Heart left ventricle (tissue), 16 donors: ENCODE results near the gene ARHGAP15. TPM values are rescaled to one million over a fixed set of nuclear protein-coding genes. Genes with fewer than 3 reads are reported as not detected.

ENCODE experiments used
- ATAC-seq, 4 donors: fragments of 200-7000 bp; cut with Tn5 transposase; one replicate each; pipeline ENCODE4 v1.9.1; 2020 to 2022; ENCODE audit warnings: moderate library complexity in 4 of 4, mild to moderate bottlenecking in 3 of 4, moderate number of reproducible peaks in 1 of 4
- DNase-seq, 5 donors: peaks; one replicate each; pipeline ENCODE4 v3.0.0-alpha.2; 2020
- H3K27ac ChIP-seq, 12 donors: fragments of 200-600 bp; sonication (generic) in 4 of 12; one replicate each; pipeline versions ENCODE4 v1.5.0 to v1.8.0; 2016 to 2022; ENCODE audit warnings: mild to moderate bottlenecking in 2 of 12
- H3K27me3 ChIP-seq, 9 donors: fragments of 200-600 bp; sonication (generic) in 2 of 9; one replicate each; pipeline versions ENCODE4 v1.5.1 to v1.8.0; 2016 to 2022; ENCODE audit warnings: mild to moderate bottlenecking in 3 of 9
- H3K36me3 ChIP-seq, 9 donors: fragments of 200-600 bp; sonication (generic) in 2 of 9; one replicate each; pipeline versions ENCODE4 v1.5.0 to v1.8.0; 2018 to 2022; ENCODE audit warnings: mild to moderate bottlenecking in 2 of 9
- H3K4me1 ChIP-seq, 12 donors: fragments of 200-600 bp; sonication (generic) in 4 of 12; one replicate each; pipeline versions ENCODE4 v1.5.0 to v1.8.0; 2016 to 2022; ENCODE audit warnings: mild to moderate bottlenecking in 3 of 12
- H3K4me3 ChIP-seq, 12 donors: fragments of 200-600 bp; sonication (generic) in 4 of 12; one replicate each; pipeline versions ENCODE4 v1.5.0 to v1.8.0; 2017 to 2022; ENCODE audit warnings: mild to moderate bottlenecking in 9 of 12, moderate library complexity in 4 of 12
- H3K9me3 ChIP-seq, 12 donors: fragments of 200-600 bp; sonication (generic) in 4 of 12; one replicate each; pipeline versions ENCODE4 v1.5.0 to v1.8.0; 2016 to 2022; ENCODE audit warnings: mild to moderate bottlenecking in 1 of 12
- POLR2A ChIP-seq, 2 donors: fragments of 450-650 bp; IDR thresholded peaks; one replicate each; pipeline ENCODE4 v1.6.1; 2017; ENCODE audit warnings: antibody characterized with exemption in 2 of 2, mild to moderate bottlenecking in 2 of 2, moderate library complexity in 2 of 2
- whole genome bisulfite sequencing, 4 donors: extraction: QIAGEN DNeasy Blood & Tissue Kit in 2 of 4; methylation state at CpG; one replicate each; pipeline versions ENCODE4 v1.1.5 to v1.1.7; 2013 to 2018; 5-methylcytosine and 5-hydroxymethylcytosine counted together
- intact Hi-C, 10 donors: fragments of 100-400 bp; cut with DNase I; formaldehyde crosslinking; loops; one replicate each; pipeline versions ENCODE4 v1.11.1 to v1.14.2; 2022
- polyA plus RNA-seq, 2 donors: library from polyadenylated mRNA; stranded (reverse); fragments of 200-250 nt; gene quantifications; one replicate each; pipeline ENCODE4 v1.2.3, GENCODE V29; 2013
- total RNA-seq, 9 donors: library from RNA; depleted of rRNA in 2 of 9; stranded (reverse); fragments of >200 nt in 2 of 9; fragmentation: NEBNext Ultra II Directional in 3 of 9; extraction: Animal tissue kit (Norgen Biotek cat#: 25700) in 3 of 9; gene quantifications; one replicate each; pipeline versions ENCODE4 v1.1.0 to v1.2.4, GENCODE V29; 2016 to 2023
- TF ChIP-seq, protein P1 (sequence below), 12 donors: fragments of 200-600 bp; sonication (generic) in 4 of 12; IDR thresholded peaks; one replicate each; pipeline versions ENCODE4 v1.5.0 to v1.8.0; 2018 to 2022; ENCODE audit warnings: antibody characterized with exemption in 12 of 12, mild to moderate bottlenecking in 5 of 12
- donor health status: ischemic (EF 13 %, LVEDD 7.1; RV severe dilation, severe dysfunction).
- donor health status: healthy with polysubstance abuse.
- donor health status: DM: no; HTN: yes; CAD: no.
- donor health status: DM: no; HTN: no; CAD: no.
- donor health status: ischemic (EF 25% LVEDD 6.9; RV normal size, moderate dysfunction).
- donor health status: ischemic (EF 25% LVEDD 5.7; RV mildly dilated, moderate dysfunction).
- donor health status: healthy.
- donor health status: DM: yes; HTN: yes; CAD: no.
- donor health status: ischemic (EF 35%, LVEDD 5.7; RV mildly dilated, moderate dysfunction).
- donor health status: nonischemic (EF 11% LVEDD 7.7; RV severe dilation, severe dysfunction).
- donor health status: DM: yes; HTN: yes; CAD: no.
- donor health status: PGD.
- donor health status: ischemic (EF 29% LVEDD 5.4; RV normal size, mild dysfunction).
- donor health status: nonischemic (EF 23%, LVEDD 6.1; RV moderate dilation, normal function).

Gene ARHGAP15
- total and polyA plus RNA-seq, 11 donors = 1.3 to 8.7 (median 3.3) TPM

DNA sequence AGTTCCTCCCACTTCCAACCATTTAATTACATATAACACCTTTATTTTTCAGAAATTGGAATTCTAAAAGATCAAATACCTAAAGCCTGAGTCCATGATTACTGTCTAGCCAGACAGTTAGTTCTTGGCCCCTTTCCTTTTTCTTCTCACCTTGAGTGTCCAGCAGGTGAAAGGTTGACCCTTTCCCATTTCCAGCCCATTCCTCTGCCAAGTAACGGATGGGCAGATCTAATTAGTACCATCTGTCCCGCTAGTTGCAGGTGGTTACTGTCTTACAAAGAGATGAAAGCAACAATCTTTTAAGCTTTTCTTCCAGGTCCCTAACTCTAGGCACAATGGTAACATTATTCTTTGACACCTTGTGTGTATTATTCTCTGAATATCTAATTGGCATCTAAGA is 506.7 kb downstream of the ARHGAP15 start:
- H3K27me3 ChIP-seq = no peaks in the 10 kb centered on the region
- H3K9me3 ChIP-seq = peaks cover 0 to 14% (median 0%) of the 10 kb centered on the region in 12 donors
- TF ChIP-seq, protein P1, sequence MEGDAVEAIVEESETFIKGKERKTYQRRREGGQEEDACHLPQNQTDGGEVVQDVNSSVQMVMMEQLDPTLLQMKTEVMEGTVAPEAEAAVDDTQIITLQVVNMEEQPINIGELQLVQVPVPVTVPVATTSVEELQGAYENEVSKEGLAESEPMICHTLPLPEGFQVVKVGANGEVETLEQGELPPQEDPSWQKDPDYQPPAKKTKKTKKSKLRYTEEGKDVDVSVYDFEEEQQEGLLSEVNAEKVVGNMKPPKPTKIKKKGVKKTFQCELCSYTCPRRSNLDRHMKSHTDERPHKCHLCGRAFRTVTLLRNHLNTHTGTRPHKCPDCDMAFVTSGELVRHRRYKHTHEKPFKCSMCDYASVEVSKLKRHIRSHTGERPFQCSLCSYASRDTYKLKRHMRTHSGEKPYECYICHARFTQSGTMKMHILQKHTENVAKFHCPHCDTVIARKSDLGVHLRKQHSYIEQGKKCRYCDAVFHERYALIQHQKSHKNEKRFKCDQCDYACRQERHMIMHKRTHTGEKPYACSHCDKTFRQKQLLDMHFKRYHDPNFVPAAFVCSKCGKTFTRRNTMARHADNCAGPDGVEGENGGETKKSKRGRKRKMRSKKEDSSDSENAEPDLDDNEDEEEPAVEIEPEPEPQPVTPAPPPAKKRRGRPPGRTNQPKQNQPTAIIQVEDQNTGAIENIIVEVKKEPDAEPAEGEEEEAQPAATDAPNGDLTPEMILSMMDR (IDR thresholded peaks at IDR 0.05) = no peak
- no peak for TF ChIP-seq POLR2A (IDR thresholded peaks at IDR 0.05)
- intact Hi-C loops = no loop called here
- H3K27ac ChIP-seq = no peak overlapping the region
- H3K36me3 ChIP-seq = no peaks in the 10 kb centered on the region
- H3K4me1 ChIP-seq = no peaks in the 10 kb centered on the region
- no peak overlapping the region for H3K4me3 ChIP-seq
- DNase-seq (no peak), ATAC-seq (no peak)
- 88 to 94% (median 92%) methylated on average over 2 of the region's 2 CpGs for WGBS, 4 donors

DNA sequence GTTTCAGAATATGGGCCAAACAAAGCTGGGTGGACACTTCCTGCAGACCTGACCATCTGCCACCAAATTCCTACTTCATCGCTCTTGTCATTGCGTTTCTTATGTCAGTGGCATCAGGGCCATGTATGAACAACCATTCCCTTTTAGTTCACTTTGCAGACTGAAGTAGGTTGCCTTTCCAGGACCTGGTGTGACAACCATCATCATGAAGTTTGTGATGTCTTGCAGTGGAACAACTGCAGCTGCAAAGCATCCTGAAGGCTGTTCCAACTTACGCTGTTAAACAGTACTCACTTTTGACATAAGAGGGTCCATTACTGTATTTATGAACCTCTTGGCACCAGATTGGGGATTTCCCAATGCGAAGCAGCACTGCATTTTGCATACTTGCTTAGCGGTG is 511.6 kb downstream of the ARHGAP15 start:
- no peak for DNase-seq
- Histone ChIP-seq H3K27me3 (no peaks in the 10 kb centered on the region), H3K27ac (no peak overlapping the region), H3K4me1 (no peaks in the 10 kb centered on the region), H3K4me3 (no peak overlapping the region), H3K9me3 (peaks cover 0 to 14% (median 0%) of the 10 kb centered on the region in 12 donors), H3K36me3 (no peaks in the 10 kb centered on the region)
- WGBS, 4 donors = 87 to 90% (median 89%) methylated on average over 5 of the region's 5 CpGs
- intact Hi-C loops = no loop called here
- ATAC-seq = no peak
- no peak for TF ChIP-seq POLR2A (IDR thresholded peaks at IDR 0.05)
- TF ChIP-seq, protein P1 (IDR thresholded peaks at IDR 0.05) = no peak

DNA sequence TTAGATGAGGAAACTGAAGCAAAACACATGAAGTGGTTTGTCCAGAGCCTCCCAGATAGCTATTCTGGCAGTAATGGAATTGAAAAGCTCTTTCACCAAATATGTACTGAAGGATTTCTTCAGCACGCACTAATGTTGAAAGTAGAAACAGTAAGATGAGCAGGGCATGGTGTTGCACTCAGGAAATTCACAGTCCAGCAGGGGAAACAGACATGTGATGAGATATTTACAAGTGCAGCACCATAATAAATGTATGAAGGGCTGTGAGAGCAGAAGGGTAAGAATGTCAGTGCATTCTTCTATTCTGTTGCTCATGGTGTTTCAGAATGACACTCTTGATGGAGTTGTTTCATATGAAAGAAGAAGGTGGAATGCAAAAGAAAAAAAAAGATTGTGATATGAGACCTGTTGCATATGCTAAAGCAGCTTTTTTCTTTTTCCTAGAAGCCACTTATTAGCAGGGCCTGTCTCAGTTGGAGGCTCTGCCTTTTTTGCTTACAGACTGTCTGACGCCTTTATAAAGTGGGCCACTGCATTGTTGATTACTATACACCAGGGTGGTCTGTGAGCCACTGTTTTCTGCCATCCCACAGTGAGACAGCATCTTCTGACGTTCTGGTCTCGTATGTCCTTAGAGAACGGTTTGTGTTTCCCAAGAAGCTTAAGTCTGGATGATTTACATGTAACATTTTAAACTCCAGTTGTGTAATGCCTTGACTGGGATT is 516.9 kb downstream of the ARHGAP15 start:
- H3K9me3 ChIP-seq = no peaks in the 10 kb centered on the region
- no peaks in the 10 kb centered on the region for H3K4me1 ChIP-seq
- no peaks in the 10 kb centered on the region for H3K27me3 ChIP-seq
- DNase-seq (no peak), ATAC-seq (no peak)
- no peak overlapping the region for H3K4me3 ChIP-seq
- WGBS, 4 donors = 64 to 70% (median 65%) methylated on average over 5 of the region's 5 CpGs
- no peaks in the 10 kb centered on the region for H3K36me3 ChIP-seq
- TF ChIP-seq, protein P1 (IDR thresholded peaks at IDR 0.05) = no peak
- no peak for TF ChIP-seq POLR2A (IDR thresholded peaks at IDR 0.05)
- intact Hi-C loops = no loop called here
- no peak overlapping the region for H3K27ac ChIP-seq

DNA sequence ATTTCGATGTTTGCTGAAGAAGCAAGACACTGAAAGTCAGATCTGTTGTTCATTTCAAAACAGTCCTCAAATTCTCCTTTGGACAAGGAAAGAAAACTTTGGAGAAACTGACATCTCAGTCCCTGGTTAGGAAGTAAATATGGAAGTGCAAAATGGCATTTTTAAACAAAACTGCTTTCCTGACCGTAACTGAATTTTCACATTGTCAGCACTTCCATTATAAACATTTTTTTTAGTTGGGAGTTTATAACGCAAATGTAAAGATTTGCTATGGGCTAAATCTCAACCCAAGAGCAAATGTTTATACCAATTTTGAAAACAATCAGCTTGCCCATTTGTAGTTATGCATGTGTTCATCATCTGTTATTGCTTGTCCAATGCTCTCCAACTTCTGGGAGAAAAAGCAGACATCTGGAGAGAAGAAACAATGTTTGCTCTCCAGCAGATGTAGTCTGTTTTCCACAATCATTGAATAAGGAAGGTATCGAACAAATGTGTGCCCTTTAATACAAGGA is 520.1 kb downstream of the ARHGAP15 start:
- ATAC-seq = no peak
- TF ChIP-seq, protein P1 (IDR thresholded peaks at IDR 0.05) = no peak
- no peak for TF ChIP-seq POLR2A (IDR thresholded peaks at IDR 0.05)
- no peaks in the 10 kb centered on the region for H3K27me3 ChIP-seq
- no peaks in the 10 kb centered on the region for H3K36me3 ChIP-seq
- intact Hi-C loops = no loop called here
- peaks cover 0 to 23% (median 11%) of the 10 kb centered on the region in 12 donors for H3K9me3 ChIP-seq
- no peak overlapping the region for H3K27ac ChIP-seq
- 89 to 96% (median 92%) methylated on average over 4 of the region's 4 CpGs for WGBS, 4 donors
- H3K4me1 ChIP-seq = no peaks in the 10 kb centered on the region
- no peak for DNase-seq
- no peak overlapping the region for H3K4me3 ChIP-seq
